HCT116 (cell line): ENCODE results near the gene SPTB. TPM values are rescaled to one million over a fixed set of nuclear protein-coding genes. Genes with fewer than 3 reads are reported as not detected.
A peak's percentile ranks its signal among the peaks of the same experiment; 100 is the strongest.

Experiments
- ATAC-seq: fragments of 200-7000 bp; cut with Tn5 transposase; 2 replicates; pipeline ENCODE4 v1.9.1; 2020; ENCODE audit warnings: mild to moderate bottlenecking, moderate library complexity
- BruUV-seq: library from RNA; stranded (reverse); fragments of 400-500 nt; replicated peaks from 2 replicates; lab custom pipeline; 2021; lab: Mats Ljungman, UMichigan
- CTCF ChIA-PET: fragments of 300-600 bp; sonication (Branson Sonifier 250); formaldehyde crosslinking; loops from one replicate; lab custom pipeline; 2021; ENCODE audit warnings: antibody characterized with exemption; lab: Charles Lee
- POLR2A ChIA-PET: fragments of 300-600, 350-600 bp; sonication (Branson Sonifier 250); formaldehyde crosslinking; loops from one replicate; lab custom pipeline; 2021; ENCODE audit warnings: antibody characterized with exemption; lab: Charles Lee
- RAD21 ChIA-PET, 2 experiments: fragments of 300-600 bp; sonication (Branson Sonifier 250); formaldehyde crosslinking; loops; one replicate each; lab custom pipeline; 2023; ENCODE audit warnings: low total read pairs in 2 of 2; ENCODE audit not compliant: uncharacterized antibody in 2 of 2, unreplicated experiment in 2 of 2, low non-redundant PET in 1 of 2; lab: Charles Lee
- DNase-seq: peaks from one replicate; pipeline ENCODE4 v3.0.0-alpha.2; 2010; ENCODE audit warnings: low read depth, low spot score
- H2AFZ ChIP-seq: fragments of 200-600 bp; shearing (Covaris generic), sonication (generic); 2 replicates; pipeline ENCODE4 v1.6.1; 2017; ENCODE audit warnings: low read depth, mixed run types, mixed read lengths, antibody characterized with exemption, low read length; ENCODE audit not compliant: poor library complexity, severe bottlenecking
- H3K27ac ChIP-seq: 2 replicates; pipeline ENCODE4 v1.5.1; 2012; ENCODE audit warnings: low read depth, low read length
- H3K27me3 ChIP-seq: fragments of 200-600 bp; sonication (generic); 2 replicates; pipeline ENCODE4 v1.6.1; 2016; ENCODE audit warnings: mixed run types, low read length, mixed read lengths; ENCODE audit not compliant: insufficient read depth
- H3K36me3 ChIP-seq, 2 experiments: fragments of 200-500 bp in 1 of 2; fragments of 200-600 bp in 1 of 2; sonication (Bioruptor generic) in 1 of 2; sonication (generic) in 1 of 2; 2 replicates each; pipeline versions ENCODE4 v1.5.1 to v1.6.1; 2014 to 2016; ENCODE audit warnings: low read length in 2 of 2, inconsistent platforms in 1 of 2, mixed read lengths in 1 of 2, mixed run types in 1 of 2; ENCODE audit not compliant: insufficient read depth in 2 of 2, control insufficient read depth in 1 of 2
- H3K4me1 ChIP-seq, 2 experiments: fragments of 200-600 bp in 1 of 2; sonication (generic) in 1 of 2; 2 replicates each; pipeline versions ENCODE4 v1.5.1 to v1.6.1; 2012 to 2017; ENCODE audit warnings: low read length in 2 of 2, inconsistent platforms in 1 of 2, mild to moderate bottlenecking in 1 of 2, mixed read lengths in 1 of 2, mixed run types in 1 of 2, moderate library complexity in 1 of 2; ENCODE audit not compliant: insufficient read depth in 2 of 2, control insufficient read depth in 1 of 2
- H3K4me2 ChIP-seq: fragments of 200-600 bp; sonication (generic); 2 replicates; pipeline ENCODE4 v1.6.1; 2017; ENCODE audit warnings: mixed run types, low read length, mixed read lengths
- H3K4me3 ChIP-seq, 2 experiments: fragments of 200-600 bp in 1 of 2; sonication (generic) in 1 of 2; replicated peaks in 1 of 2; 2 replicates each; pipeline ENCODE4 v1.5.1; 2011 to 2016; ENCODE audit warnings: low read length in 2 of 2, control low read depth in 1 of 2, low read depth in 1 of 2, mild to moderate bottlenecking in 1 of 2, mixed read lengths in 1 of 2, mixed run types in 1 of 2
- H3K79me2 ChIP-seq: fragments of 200-600 bp; sonication (generic); 2 replicates; pipeline ENCODE4 v1.6.1; 2017; ENCODE audit warnings: mild to moderate bottlenecking, mixed run types, low read length, moderate library complexity, mixed read lengths; ENCODE audit not compliant: insufficient read depth
- H3K9ac ChIP-seq: fragments of 200-600 bp; sonication (generic); 2 replicates; pipeline ENCODE4 v1.6.1; 2016; ENCODE audit warnings: low read length, mixed read lengths
- H3K9me2 ChIP-seq: fragments of 200-600 bp; sonication (generic), shearing (Covaris generic); 2 replicates; pipeline ENCODE4 v1.6.1; 2017; ENCODE audit warnings: mixed run types, mild to moderate bottlenecking, moderate library complexity; ENCODE audit not compliant: insufficient read depth
- H3K9me3 ChIP-seq, 2 experiments: fragments of 200-500 bp in 1 of 2; fragments of 200-600 bp in 1 of 2; sonication (Bioruptor generic) in 1 of 2; sonication (generic) in 1 of 2; 2 replicates each; pipeline ENCODE4 v1.6.1; 2014 to 2017; ENCODE audit warnings: low read length in 2 of 2, mixed read lengths in 2 of 2, inconsistent platforms in 1 of 2, low read depth in 1 of 2, mild to moderate bottlenecking in 1 of 2, mixed run types in 1 of 2, moderate library complexity in 1 of 2; ENCODE audit not compliant: control insufficient read depth in 1 of 2, insufficient read depth in 1 of 2
- H4K20me1 ChIP-seq: fragments of 200-600 bp; sonication (generic), shearing (Covaris generic); 2 replicates; pipeline ENCODE4 v1.6.1; 2017; ENCODE audit warnings: mixed run types, mild to moderate bottlenecking, moderate library complexity; ENCODE audit not compliant: insufficient read depth
- EGR1 ChIP-seq: IDR thresholded peaks from 2 replicates; pipeline ENCODE4 v1.6.1; 2012; ENCODE audit warnings: low read depth
- ELF1 ChIP-seq: IDR thresholded peaks from 2 replicates; pipeline ENCODE4 v1.6.1; 2012; ENCODE audit warnings: low read depth, borderline replicate concordance
- EZH2phosphoT487 ChIP-seq: fragments of 200-600 bp; IDR thresholded peaks from 2 replicates; pipeline ENCODE4 v1.6.1; 2018; ENCODE audit warnings: antibody characterized with exemption, borderline replicate concordance
- FOSL1 ChIP-seq: IDR thresholded peaks from 2 replicates; pipeline ENCODE4 v1.6.1; 2012; ENCODE audit warnings: low read depth
- RAD21 ChIP-seq: IDR thresholded peaks from 2 replicates; pipeline ENCODE4 v1.6.1; 2012; ENCODE audit warnings: low read depth, mild to moderate bottlenecking
- SP1 ChIP-seq: IDR thresholded peaks from 2 replicates; pipeline ENCODE4 v1.6.1; 2012; ENCODE audit warnings: low read depth
- ZNF274 ChIP-seq: fragments of 200-500 bp; sonication (Bioruptor generic); IDR thresholded peaks from 2 replicates; pipeline ENCODE4 v1.6.1; 2014; ENCODE audit warnings: mild to moderate bottlenecking, low read depth, low read length, inconsistent platforms
- intact Hi-C: fragments of 100-400 bp; cut with micrococcal nuclease; formaldehyde crosslinking; loops from 2 replicates; pipeline ENCODE4 v1.10.0; 2022
- total RNA-seq: library from RNA; stranded (reverse); gene quantifications from one replicate; pipeline ENCODE4 v1.2.1, GENCODE V29; 2021; ENCODE audit not compliant: unreplicated experiment
- TF ChIP-seq, protein P1 (sequence below), 3 experiments: fragments of 200-600 bp in 1 of 3; sonication (generic) in 1 of 3; IDR thresholded peaks in 2 of 3; conservative IDR thresholded peaks in 1 of 3; 2 replicates each; pipeline ENCODE4 v1.5.1; 2012 to 2017; ENCODE audit warnings: low read depth in 2 of 3, low read length in 2 of 3, antibody characterized with exemption in 1 of 3, borderline replicate concordance in 1 of 3, control low read depth in 1 of 3, mild to moderate bottlenecking in 1 of 3, mixed read lengths in 1 of 3, mixed run types in 1 of 3, moderate library complexity in 1 of 3; ENCODE audit not compliant: insufficient read depth in 1 of 3
- TF ChIP-seq, protein P2 (sequence below): IDR thresholded peaks from 2 replicates; pipeline ENCODE4 v1.6.1; 2011; ENCODE audit warnings: mild to moderate bottlenecking, low read length, moderate library complexity; ENCODE audit not compliant: insufficient replicate concordance; ENCODE audit errors: extremely low read depth

The SPTB gene
- total RNA-seq, 1 experiment from 2014 or later = 4.2 TPM

- no peak overlapping the region for H3K4me3 ChIP-seq
- no peaks in the 10 kb centered on the region for H3K9me3 ChIP-seq
- ChIA-PET CTCF (no interaction called here), RAD21 (no interaction called here), POLR2A (no interaction called here)
- TF ChIP-seq EZH2phosphoT487 (no peak), ZNF274 (no peak), FOSL1 (no peak), ELF1 (no peak), SP1 (no peak), RAD21 (no peak), EGR1 (no peak)
- TF ChIP-seq, protein P1, sequence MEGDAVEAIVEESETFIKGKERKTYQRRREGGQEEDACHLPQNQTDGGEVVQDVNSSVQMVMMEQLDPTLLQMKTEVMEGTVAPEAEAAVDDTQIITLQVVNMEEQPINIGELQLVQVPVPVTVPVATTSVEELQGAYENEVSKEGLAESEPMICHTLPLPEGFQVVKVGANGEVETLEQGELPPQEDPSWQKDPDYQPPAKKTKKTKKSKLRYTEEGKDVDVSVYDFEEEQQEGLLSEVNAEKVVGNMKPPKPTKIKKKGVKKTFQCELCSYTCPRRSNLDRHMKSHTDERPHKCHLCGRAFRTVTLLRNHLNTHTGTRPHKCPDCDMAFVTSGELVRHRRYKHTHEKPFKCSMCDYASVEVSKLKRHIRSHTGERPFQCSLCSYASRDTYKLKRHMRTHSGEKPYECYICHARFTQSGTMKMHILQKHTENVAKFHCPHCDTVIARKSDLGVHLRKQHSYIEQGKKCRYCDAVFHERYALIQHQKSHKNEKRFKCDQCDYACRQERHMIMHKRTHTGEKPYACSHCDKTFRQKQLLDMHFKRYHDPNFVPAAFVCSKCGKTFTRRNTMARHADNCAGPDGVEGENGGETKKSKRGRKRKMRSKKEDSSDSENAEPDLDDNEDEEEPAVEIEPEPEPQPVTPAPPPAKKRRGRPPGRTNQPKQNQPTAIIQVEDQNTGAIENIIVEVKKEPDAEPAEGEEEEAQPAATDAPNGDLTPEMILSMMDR (IDR thresholded peaks at IDR 0.05 in 2 of 3, conservative IDR thresholded peaks at IDR 0.05 in 1 of 3; ENCODE audit: borderline replicate concordance in 1 of 3, insufficient read depth in 1 of 3, low read depth in 2 of 3, low read length in 2 of 3) = no peak
- TF ChIP-seq, protein P2, sequence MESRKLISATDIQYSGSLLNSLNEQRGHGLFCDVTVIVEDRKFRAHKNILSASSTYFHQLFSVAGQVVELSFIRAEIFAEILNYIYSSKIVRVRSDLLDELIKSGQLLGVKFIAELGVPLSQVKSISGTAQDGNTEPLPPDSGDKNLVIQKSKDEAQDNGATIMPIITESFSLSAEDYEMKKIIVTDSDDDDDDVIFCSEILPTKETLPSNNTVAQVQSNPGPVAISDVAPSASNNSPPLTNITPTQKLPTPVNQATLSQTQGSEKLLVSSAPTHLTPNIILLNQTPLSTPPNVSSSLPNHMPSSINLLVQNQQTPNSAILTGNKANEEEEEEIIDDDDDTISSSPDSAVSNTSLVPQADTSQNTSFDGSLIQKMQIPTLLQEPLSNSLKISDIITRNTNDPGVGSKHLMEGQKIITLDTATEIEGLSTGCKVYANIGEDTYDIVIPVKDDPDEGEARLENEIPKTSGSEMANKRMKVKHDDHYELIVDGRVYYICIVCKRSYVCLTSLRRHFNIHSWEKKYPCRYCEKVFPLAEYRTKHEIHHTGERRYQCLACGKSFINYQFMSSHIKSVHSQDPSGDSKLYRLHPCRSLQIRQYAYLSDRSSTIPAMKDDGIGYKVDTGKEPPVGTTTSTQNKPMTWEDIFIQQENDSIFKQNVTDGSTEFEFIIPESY = no peak
- ATAC-seq (no peak), DNase-seq (no peak)
- intact Hi-C loops = no loop called here
- no peak overlapping the region for H2AFZ ChIP-seq
- TSS peak; percentile 0 for BruUV-seq
- H3K9ac ChIP-seq = no peak overlapping the region
- no peaks in the 10 kb centered on the region for H3K27me3 ChIP-seq
- H3K9me2 ChIP-seq = no peaks in the 10 kb centered on the region
- H3K36me3 ChIP-seq = peaks cover 3 to 42% of the 10 kb centered on the region in 2 experiments; a peak in 3 of 4 replicates
- H3K4me2 ChIP-seq = no peak overlapping the region
- H3K79me2 ChIP-seq = peaks cover 50% of the 10 kb centered on the region
- H4K20me1 ChIP-seq = no peaks in the 10 kb centered on the region
- no peaks in the 10 kb centered on the region for H3K4me1 ChIP-seq
- no peak overlapping the region for H3K27ac ChIP-seq
Measured at GRCh38 chr14:64926398-64926995, 46.8 kb upstream of the SPTB start.
